T-cell (primary cell): Measurements from ENCODE around the gene PHGDH. TPM values are rescaled to one million over a fixed set of nuclear protein-coding genes. Genes with fewer than 3 reads are reported as not detected.

Experiments
- ATAC-seq, 4 experiments: fragments of 200-7000 bp in 3 of 4; fragments of 150-1000 bp in 1 of 4; cut with Tn5 transposase; replicated peaks in 1 of 4; 1 replicate in 3 of 4; 2 replicates in 1 of 4; pipeline ENCODE4 v1.10.0; 2021; ENCODE audit warnings: moderate library complexity in 3 of 4, mild to moderate bottlenecking in 2 of 4, moderate number of reproducible peaks in 1 of 4
- CTCF ChIA-PET, 2 donors: fragments of 300-600 bp; sonication (Branson Sonifier 250); formaldehyde crosslinking; loops; one replicate each; lab custom pipeline; 2022; ENCODE audit warnings: antibody characterized with exemption in 2 of 2; lab: Charles Lee
- POLR2A ChIA-PET, 2 donors: fragments of 300-600 bp; sonication (Branson Sonifier 250); formaldehyde crosslinking; loops; one replicate each; lab custom pipeline; 2022; ENCODE audit warnings: antibody characterized with exemption in 2 of 2; lab: Charles Lee
- DNase-seq, 35 experiments: peaks; one replicate each; pipeline versions ENCODE4 v3.0.0 to v3.0.0-alpha.2; 2013 to 2023
- H3K27ac ChIP-seq: one replicate; pipeline ENCODE4 v1.5.1; 2013; ENCODE audit warnings: low read length
- H3K27me3 ChIP-seq, 2 experiments: replicated peaks in 1 of 2; 1 replicate in 1 of 2; 2 replicates in 1 of 2; pipeline versions ENCODE4 v1.6.1 to v1.7.0; 2013; ENCODE audit warnings: low read length in 1 of 2, mixed read lengths in 1 of 2; ENCODE audit not compliant: control insufficient read depth in 2 of 2, insufficient read depth in 2 of 2; ENCODE audit errors: extremely low read depth in 1 of 2
- H3K36me3 ChIP-seq, 2 donors: 1 replicate in 1 of 2; 2 replicates in 1 of 2; pipeline versions ENCODE4 v1.6.1 to v1.7.0; 2013; ENCODE audit warnings: low read length in 1 of 2; ENCODE audit not compliant: control insufficient read depth in 2 of 2, insufficient read depth in 1 of 2; ENCODE audit errors: extremely low read depth in 1 of 2
- H3K4me1 ChIP-seq, 2 experiments: 1 replicate in 1 of 2; 2 replicates in 1 of 2; pipeline versions ENCODE4 v1.6.1 to v1.7.0; 2013; ENCODE audit warnings: low read length in 2 of 2, mixed read lengths in 1 of 2; ENCODE audit not compliant: insufficient read depth in 2 of 2, control insufficient read depth in 1 of 2; ENCODE audit errors: extremely low read depth in 1 of 2
- H3K4me3 ChIP-seq, 2 donors: 1 replicate in 1 of 2; 2 replicates in 1 of 2; pipeline versions ENCODE4 v1.5.1 to v1.7.0; 2013; ENCODE audit warnings: mild to moderate bottlenecking in 2 of 2, low read length in 1 of 2, moderate library complexity in 1 of 2; ENCODE audit not compliant: control insufficient read depth in 1 of 2; ENCODE audit errors: extremely low read depth in 1 of 2
- H3K9me3 ChIP-seq: 2 replicates; pipeline ENCODE4 v1.7.0; 2013
- H3K27ac Mint-ChIP-seq, 2 donors: one replicate each; pipeline ENCODE4 v1.8.0; 2020 to 2021; ENCODE audit warnings: mild to moderate bottlenecking in 2 of 2, mixed read lengths in 2 of 2
- H3K27me3 Mint-ChIP-seq, 2 donors: one replicate each; pipeline ENCODE4 v1.8.0; 2021 to 2022; ENCODE audit warnings: mixed read lengths in 2 of 2
- H3K36me3 Mint-ChIP-seq: one replicate; pipeline ENCODE4 v1.8.0; 2021; ENCODE audit warnings: mixed read lengths
- H3K4me1 Mint-ChIP-seq, 3 donors: one replicate each; pipeline ENCODE4 v1.8.0; 2020 to 2022; ENCODE audit warnings: mixed read lengths in 3 of 3, mild to moderate bottlenecking in 1 of 3
- H3K4me3 Mint-ChIP-seq, 3 donors: one replicate each; pipeline ENCODE4 v1.8.0; 2020 to 2022; ENCODE audit warnings: mild to moderate bottlenecking in 3 of 3, mixed read lengths in 3 of 3, moderate library complexity in 3 of 3
- H3K9me3 Mint-ChIP-seq, 3 donors: one replicate each; pipeline ENCODE4 v1.8.0; 2020 to 2022; ENCODE audit warnings: mixed read lengths in 3 of 3
- WGBS: methylation state at CpG from one replicate; pipeline ENCODE4 v1.1.5; 2013; ENCODE audit warnings: missing lambda C conversion rate; ENCODE audit not compliant: insufficient coverage; 5-methylcytosine and 5-hydroxymethylcytosine counted together
- total RNA-seq, 35 experiments: library from RNA in 6 of 35; stranded (reverse) in 6 of 35; fragments of 120-200 nt in 1 of 35; gene quantifications; one replicate each; pipeline versions ENCODE4 v1.2.1 to v1.2.4 and lab custom pipeline; 2013 to 2026

Gene PHGDH
- total RNA-seq, 5 donors from 2014 or later (not counting 1 experiment from before 2014, with no cell fraction given) = 7.8 to 27.4 (median 14.3) TPM

DNA sequence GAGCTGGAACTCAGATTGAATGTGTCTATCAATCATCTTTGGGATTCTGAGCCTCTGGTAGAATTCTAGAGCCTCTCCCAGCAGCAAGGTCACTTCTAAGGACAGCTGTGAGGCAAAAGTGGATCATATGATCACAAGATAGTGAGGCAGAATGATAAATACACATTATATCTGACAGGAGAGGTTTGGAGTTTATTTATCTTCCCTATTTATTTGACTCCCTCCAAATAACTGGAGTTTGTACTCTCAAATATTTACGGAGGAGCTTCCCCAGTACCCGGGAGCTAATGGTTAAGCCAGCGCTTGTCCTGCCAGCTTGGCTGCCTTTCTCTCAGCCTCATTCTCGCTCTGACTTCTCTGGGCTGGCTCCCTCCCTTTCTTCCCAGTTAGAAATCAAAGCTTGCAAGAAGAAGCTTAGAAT, 54.6 kb downstream of the PHGDH start:
- Histone ChIP-seq H3K27me3 (peaks cover 0 to 13% of the 10 kb centered on the region in 2 experiments), H3K9me3 (no peaks in the 10 kb centered on the region), H3K36me3 (no peaks in the 10 kb centered on the region), H3K4me1 (no peaks in the 10 kb centered on the region), H3K27ac (no peak overlapping the region), H3K4me3 (no peak overlapping the region)
- Mint-ChIP-seq H3K9me3 (no peaks in the 10 kb centered on the region), H3K27me3 (peaks cover 9 to 15% of the 10 kb centered on the region in 2 donors), H3K27ac (no peak overlapping the region), H3K4me1 (no peaks in the 10 kb centered on the region), H3K4me3 (no peak overlapping the region), H3K36me3 (no peaks in the 10 kb centered on the region)
- CTCF ChIA-PET = interaction anchor here in 1 of 2 donors (0.7 kb wide), 1 partner anchor 83 kb away, joined by 3 read pairs; no protein-coding TSS in a partner anchor
- DNase-seq (no peak), ATAC-seq (no peak)
- WGBS = no CpG with 5 or more reads among the region's 4 CpGs
- POLR2A ChIA-PET = no interaction called here

DNA sequence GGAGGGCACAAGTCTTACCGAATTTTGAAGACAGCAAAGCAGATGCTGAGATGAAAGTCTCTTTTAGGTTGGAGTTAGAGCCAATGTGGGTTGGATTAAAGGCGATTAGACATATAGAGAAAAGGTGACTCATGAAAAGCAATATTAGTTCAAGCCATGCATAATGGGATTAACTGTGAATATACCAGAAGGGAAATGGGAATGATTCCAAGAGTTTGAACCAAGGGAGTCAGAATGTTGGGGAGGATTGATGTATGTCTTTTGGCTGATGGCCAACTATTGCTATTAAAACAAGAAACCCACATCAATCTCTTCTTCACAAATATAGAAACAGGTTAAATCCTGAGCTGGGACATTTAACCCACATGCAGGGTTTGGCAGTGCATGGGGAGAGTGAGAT, 55.8 kb downstream of the PHGDH start:
- DNase-seq (no peak), ATAC-seq (no peak)
- H3K27ac ChIP-seq = no peak overlapping the region
- no peaks in the 10 kb centered on the region for H3K36me3 ChIP-seq
- H3K4me1 ChIP-seq = no peaks in the 10 kb centered on the region
- 48% methylated on average over 2 of the region's 2 CpGs for WGBS
- no peaks in the 10 kb centered on the region for H3K9me3 Mint-ChIP-seq
- H3K9me3 ChIP-seq = no peaks in the 10 kb centered on the region
- CTCF ChIA-PET = no interaction called here
- no peak overlapping the region for H3K4me3 Mint-ChIP-seq
- H3K27me3 ChIP-seq = peaks cover 0 to 12% of the 10 kb centered on the region in 2 experiments
- H3K27me3 Mint-ChIP-seq = peaks cover 9 to 15% of the 10 kb centered on the region in 2 donors
- POLR2A ChIA-PET = no interaction called here
- no peaks in the 10 kb centered on the region for H3K4me1 Mint-ChIP-seq
- H3K4me3 ChIP-seq = no peak overlapping the region
- H3K36me3 Mint-ChIP-seq = no peaks in the 10 kb centered on the region
- H3K27ac Mint-ChIP-seq = no peak overlapping the region

DNA sequence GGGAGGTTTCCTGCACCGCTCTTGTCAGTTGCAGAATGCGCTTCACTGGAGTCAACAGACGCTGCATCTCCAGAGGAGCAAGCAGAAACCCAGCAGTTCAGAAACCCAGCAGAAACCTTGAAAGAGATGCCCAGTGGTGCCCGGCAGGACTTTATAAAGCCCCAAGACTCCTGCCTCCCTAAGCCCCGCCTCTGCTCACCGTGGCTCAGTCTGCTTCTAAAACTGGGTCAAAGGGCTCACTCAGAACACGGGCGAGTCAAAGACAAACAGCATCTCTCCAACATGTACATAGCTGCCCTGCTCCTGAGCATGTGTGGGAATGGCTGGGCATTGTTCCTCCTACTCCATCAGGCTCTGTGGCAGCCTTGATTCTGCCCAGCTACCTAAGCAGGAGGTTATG, 57.0 kb downstream of the PHGDH start, which contains the start of gene HMGCS2:
HMGCS2 (minus strand) TSS at position 128 of the 400 bp plus-strand sequence; CDS start at position 67, 61 bp downstream.
- H3K9me3 Mint-ChIP-seq = no peaks in the 10 kb centered on the region
- DNase-seq (no peak), ATAC-seq (no peak)
- no peak within 1 kb of the TSS for H3K4me3 Mint-ChIP-seq
- no peaks in the 10 kb centered on the region for H3K4me1 Mint-ChIP-seq
- Histone ChIP-seq H3K4me1 (no peaks in the 10 kb centered on the region), H3K4me3 (no peak within 1 kb of the TSS), H3K27ac (no peak within 1 kb of the TSS), H3K36me3 (no peaks in the 10 kb centered on the region), H3K9me3 (no peaks in the 10 kb centered on the region), H3K27me3 (peaks cover 0 to 12% of the 10 kb centered on the region in 2 experiments)
- POLR2A ChIA-PET = no interaction called here
- no peaks in the 10 kb centered on the region for H3K36me3 Mint-ChIP-seq
- CTCF ChIA-PET = no interaction called here
- peaks cover 13 to 22% of the 10 kb centered on the region in 2 donors for H3K27me3 Mint-ChIP-seq
- WGBS = 80% methylated on average over 8 of the region's 8 CpGs
- no peak within 1 kb of the TSS for H3K27ac Mint-ChIP-seq

DNA sequence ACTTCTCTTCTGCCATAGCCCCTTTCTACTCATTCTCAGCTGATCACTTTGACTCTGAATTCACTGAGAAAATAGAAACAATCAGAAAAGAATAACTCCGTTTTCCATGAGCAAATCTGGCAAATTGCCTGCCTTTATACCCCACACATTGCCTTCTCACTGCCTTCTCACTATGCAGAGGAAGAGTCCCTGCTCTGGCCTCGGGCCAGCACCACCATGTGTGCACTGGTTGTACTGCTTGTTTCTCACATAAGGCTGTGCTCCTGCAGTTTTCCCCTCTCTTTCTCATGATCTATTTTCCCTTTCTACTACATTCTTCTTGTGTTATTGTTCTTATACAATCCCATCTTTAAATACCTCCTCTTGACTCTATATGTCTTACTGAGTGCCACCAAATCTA, 59.3 kb downstream of the PHGDH start:
- no peaks in the 10 kb centered on the region for H3K36me3 Mint-ChIP-seq
- Histone ChIP-seq H3K9me3 (no peaks in the 10 kb centered on the region), H3K4me1 (no peaks in the 10 kb centered on the region), H3K36me3 (no peaks in the 10 kb centered on the region), H3K27ac (no peak overlapping the region), H3K4me3 (no peak overlapping the region), H3K27me3 (peaks cover 0 to 13% of the 10 kb centered on the region in 2 experiments)
- CTCF ChIA-PET = no interaction called here
- no peak overlapping the region for H3K4me3 Mint-ChIP-seq
- 56% methylated on average over 2 of the region's 2 CpGs for WGBS
- peaks cover 13 to 16% of the 10 kb centered on the region in 2 donors for H3K27me3 Mint-ChIP-seq
- no peaks in the 10 kb centered on the region for H3K4me1 Mint-ChIP-seq
- no peaks in the 10 kb centered on the region for H3K9me3 Mint-ChIP-seq
- DNase-seq = no peak
- no peak for ATAC-seq
- H3K27ac Mint-ChIP-seq = no peak overlapping the region
- POLR2A ChIA-PET = no interaction called here

DNA sequence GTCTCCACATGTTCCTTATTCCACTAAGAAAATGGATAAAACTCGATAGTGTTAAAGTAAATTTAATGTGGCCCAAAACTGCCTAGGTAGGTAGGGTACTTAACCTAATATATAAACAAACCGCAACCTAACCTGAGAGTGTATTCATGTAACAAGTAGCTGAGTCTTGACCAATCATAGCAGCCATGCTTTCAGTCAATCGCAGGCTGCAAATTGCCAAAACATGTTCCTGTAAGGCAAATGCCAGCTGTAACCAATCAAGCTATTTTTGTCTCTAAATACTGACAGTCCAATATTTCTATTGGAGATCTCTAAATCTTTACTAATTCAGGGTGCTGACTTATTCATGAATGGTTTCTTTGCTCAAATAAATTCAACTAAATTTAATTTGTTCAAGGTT, 60.0 kb downstream of the PHGDH start:
- CTCF ChIA-PET = no interaction called here
- no peak for ATAC-seq

DNA sequence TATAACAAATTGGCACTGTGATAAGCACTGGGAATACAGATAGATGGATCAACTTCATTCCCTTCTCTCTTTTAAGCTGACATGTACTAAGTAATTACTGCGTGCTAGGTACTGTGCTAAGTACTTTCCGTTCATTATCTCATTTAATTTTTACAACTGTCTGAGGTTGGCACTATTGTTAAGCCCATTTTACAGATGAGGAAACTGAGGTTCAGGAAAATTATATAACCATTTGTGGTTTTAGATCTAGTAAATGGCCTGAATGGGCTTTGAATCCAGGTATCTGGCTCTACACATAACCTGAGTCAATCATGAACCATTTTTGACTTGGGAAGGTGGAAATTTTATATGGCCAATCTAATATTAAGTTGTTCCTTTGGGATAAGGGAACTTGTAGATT, 60.6 kb downstream of the PHGDH start:
- no peaks in the 10 kb centered on the region for H3K36me3 Mint-ChIP-seq
- ChIA-PET POLR2A (no interaction called here), CTCF (no interaction called here)
- ATAC-seq (no peak), DNase-seq (no peak)
- H3K4me3 Mint-ChIP-seq = no peak overlapping the region
- H3K4me3 ChIP-seq = no peak overlapping the region
- H3K27me3 Mint-ChIP-seq = peaks cover 8 to 11% of the 10 kb centered on the region in 2 donors
- H3K36me3 ChIP-seq = no peaks in the 10 kb centered on the region
- no CpG with 5 or more reads among the region's 2 CpGs for WGBS
- no peaks in the 10 kb centered on the region for H3K4me1 Mint-ChIP-seq
- H3K4me1 ChIP-seq = no peaks in the 10 kb centered on the region
- no peak overlapping the region for H3K27ac ChIP-seq
- no peaks in the 10 kb centered on the region for H3K9me3 Mint-ChIP-seq
- H3K27ac Mint-ChIP-seq = no peak overlapping the region
- no peaks in the 10 kb centered on the region for H3K9me3 ChIP-seq
- peaks cover 0 to 10% of the 10 kb centered on the region in 2 experiments for H3K27me3 ChIP-seq

More for the DNA sequence above, 60.0 kb downstream of the PHGDH start:
- WGBS = 90% methylated on average over 2 of the region's 3 CpGs
- Mint-ChIP-seq H3K27ac (no peak overlapping the region), H3K4me1 (no peaks in the 10 kb centered on the region), H3K4me3 (no peak overlapping the region), H3K27me3 (peaks cover 13 to 16% of the 10 kb centered on the region in 2 donors), H3K9me3 (no peaks in the 10 kb centered on the region), H3K36me3 (no peaks in the 10 kb centered on the region)
- H3K27me3 ChIP-seq = peaks cover 0 to 13% of the 10 kb centered on the region in 2 experiments
- H3K4me1 ChIP-seq = no peaks in the 10 kb centered on the region
- POLR2A ChIA-PET = no interaction called here
- DNase-seq = no peak
- no peak overlapping the region for H3K27ac ChIP-seq
- no peaks in the 10 kb centered on the region for H3K36me3 ChIP-seq
- no peaks in the 10 kb centered on the region for H3K9me3 ChIP-seq
- H3K4me3 ChIP-seq = no peak overlapping the region
